Mesothelial cell of epicardium (in vitro differentiated cells): ENCODE data around the gene HIPK3. TPM values are rescaled to one million over a fixed set of nuclear protein-coding genes. Genes with fewer than 3 reads are reported as not detected.

Experiments
- DNase-seq, 2 experiments: peaks; one replicate each; pipeline ENCODE4 v3.0.0; 2021; ENCODE audit warnings: low spot score in 2 of 2; ENCODE audit not compliant: unreplicated experiment in 2 of 2
- H3K27ac Mint-ChIP-seq: 2 replicates; pipeline ENCODE4 v1.8.0; 2021; ENCODE audit warnings: mixed read lengths
- H3K27me3 Mint-ChIP-seq: 2 replicates; pipeline ENCODE4 v1.8.0; 2021; ENCODE audit warnings: low read depth, mixed read lengths
- H3K36me3 Mint-ChIP-seq: 2 replicates; pipeline ENCODE4 v1.8.0; 2021; ENCODE audit warnings: mixed read lengths
- H3K4me1 Mint-ChIP-seq: 2 replicates; pipeline ENCODE4 v1.8.0; 2021; ENCODE audit warnings: mixed read lengths
- H3K4me3 Mint-ChIP-seq: 2 replicates; pipeline ENCODE4 v1.8.0; 2021; ENCODE audit warnings: mild to moderate bottlenecking, moderate library complexity, mixed read lengths
- H3K9me3 Mint-ChIP-seq: 2 replicates; pipeline ENCODE4 v1.8.0; 2021; ENCODE audit warnings: mixed read lengths
- total RNA-seq: library from RNA; stranded (reverse); gene quantifications from 3 replicates; pipeline ENCODE4 v1.2.1, GENCODE V29; 2021
- TF ChIP-seq, protein P1 (sequence below): fragments of 200-600 bp; sonication (generic); IDR thresholded peaks from one replicate; pipeline ENCODE4 v1.5.0; 2021; ENCODE audit warnings: antibody characterized with exemption; ENCODE audit not compliant: unreplicated experiment

The HIPK3 gene
- total RNA-seq, 1 donor from 2014 or later, result 73.3 TPM

GRCh38 chr11:33396361-33396760 is 139.2 kb downstream of the HIPK3 start:
- Mint-ChIP-seq H3K27ac (no peak overlapping the region), H3K27me3 (peaks cover 26% of the 10 kb centered on the region), H3K9me3 (no peaks in the 10 kb centered on the region), H3K36me3 (no peaks in the 10 kb centered on the region), H3K4me3 (no peak overlapping the region), H3K4me1 (no peaks in the 10 kb centered on the region)
- TF ChIP-seq, protein P1, sequence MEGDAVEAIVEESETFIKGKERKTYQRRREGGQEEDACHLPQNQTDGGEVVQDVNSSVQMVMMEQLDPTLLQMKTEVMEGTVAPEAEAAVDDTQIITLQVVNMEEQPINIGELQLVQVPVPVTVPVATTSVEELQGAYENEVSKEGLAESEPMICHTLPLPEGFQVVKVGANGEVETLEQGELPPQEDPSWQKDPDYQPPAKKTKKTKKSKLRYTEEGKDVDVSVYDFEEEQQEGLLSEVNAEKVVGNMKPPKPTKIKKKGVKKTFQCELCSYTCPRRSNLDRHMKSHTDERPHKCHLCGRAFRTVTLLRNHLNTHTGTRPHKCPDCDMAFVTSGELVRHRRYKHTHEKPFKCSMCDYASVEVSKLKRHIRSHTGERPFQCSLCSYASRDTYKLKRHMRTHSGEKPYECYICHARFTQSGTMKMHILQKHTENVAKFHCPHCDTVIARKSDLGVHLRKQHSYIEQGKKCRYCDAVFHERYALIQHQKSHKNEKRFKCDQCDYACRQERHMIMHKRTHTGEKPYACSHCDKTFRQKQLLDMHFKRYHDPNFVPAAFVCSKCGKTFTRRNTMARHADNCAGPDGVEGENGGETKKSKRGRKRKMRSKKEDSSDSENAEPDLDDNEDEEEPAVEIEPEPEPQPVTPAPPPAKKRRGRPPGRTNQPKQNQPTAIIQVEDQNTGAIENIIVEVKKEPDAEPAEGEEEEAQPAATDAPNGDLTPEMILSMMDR, result no peak
- DNase-seq, result no peak

GRCh38 chr11:33399421-33399820 is 142.2 kb downstream of the HIPK3 start:
- H3K4me3 Mint-ChIP-seq, result no peak overlapping the region
- DNase-seq, result no peak
- peaks cover 17% of the 10 kb centered on the region for H3K27me3 Mint-ChIP-seq
- H3K27ac Mint-ChIP-seq, result no peak overlapping the region
- TF ChIP-seq, protein P1, result no peak
- H3K9me3 Mint-ChIP-seq, result no peaks in the 10 kb centered on the region
- peaks cover 2% of the 10 kb centered on the region for H3K4me1 Mint-ChIP-seq
- no peaks in the 10 kb centered on the region for H3K36me3 Mint-ChIP-seq

- no peaks in the 10 kb centered on the region for H3K9me3 Mint-ChIP-seq
- H3K4me1 Mint-ChIP-seq, result peaks cover 2% of the 10 kb centered on the region
- no peak for DNase-seq
- no peak overlapping the region for H3K27ac Mint-ChIP-seq
- no peak overlapping the region for H3K4me3 Mint-ChIP-seq
- TF ChIP-seq, protein P1, result no peak
- peaks cover 9% of the 10 kb centered on the region for H3K27me3 Mint-ChIP-seq
- no peaks in the 10 kb centered on the region for H3K36me3 Mint-ChIP-seq
Measured at GRCh38 chr11:33402066-33402465, 144.9 kb downstream of the HIPK3 start.

GRCh38 chr11:33403344-33403743 is 146.2 kb downstream of the HIPK3 start:
- no peak overlapping the region for H3K4me3 Mint-ChIP-seq
- no peaks in the 10 kb centered on the region for H3K9me3 Mint-ChIP-seq
- no peak for DNase-seq
- H3K27me3 Mint-ChIP-seq, result peaks cover 11% of the 10 kb centered on the region
- H3K27ac Mint-ChIP-seq, result no peak overlapping the region
- peaks cover 2% of the 10 kb centered on the region for H3K4me1 Mint-ChIP-seq
- TF ChIP-seq, protein P1, result no peak
- H3K36me3 Mint-ChIP-seq, result no peaks in the 10 kb centered on the region

GRCh38 chr11:33405834-33406602 is 148.8 kb downstream of the HIPK3 start:
- Mint-ChIP-seq H3K4me3 (no peak overlapping the region), H3K9me3 (no peaks in the 10 kb centered on the region), H3K27me3 (peaks cover 25% of the 10 kb centered on the region), H3K4me1 (peaks cover 2% of the 10 kb centered on the region), H3K36me3 (no peaks in the 10 kb centered on the region), H3K27ac (no peak overlapping the region)
- no peak for DNase-seq
- TF ChIP-seq, protein P1, result no peak

Other genes with a start within 250 kb of the HIPK3 start
- 4.7 to 5.2 TPM (median 5.1 TPM) in 3 replicates for gene DEPDC7, start 241.5 kb upstream of the HIPK3 start, total RNA-seq
- 18.5 to 20.5 TPM (median 20.3 TPM) in 3 replicates for gene TCP11L1, start 217.8 kb upstream of the HIPK3 start, total RNA-seq
- gene CSTF3, start 95.9 kb upstream of the HIPK3 start, total RNA-seq, result 48.7 to 52.1 TPM (median 50.3 TPM) in 3 replicates
- 1.7 to 1.9 TPM (median 1.7 TPM) in 3 replicates for gene KIAA1549L, start 118.7 kb downstream of the HIPK3 start, total RNA-seq